ENCODE results near the gene TIMP4.

The TIMP4 gene

GRCh38 chr3:12185172-12185710, 26.5 kb upstream of the TIMP4 start:
- DNase-seq (ENCODE audit: low spot score) = no peak

DNA sequence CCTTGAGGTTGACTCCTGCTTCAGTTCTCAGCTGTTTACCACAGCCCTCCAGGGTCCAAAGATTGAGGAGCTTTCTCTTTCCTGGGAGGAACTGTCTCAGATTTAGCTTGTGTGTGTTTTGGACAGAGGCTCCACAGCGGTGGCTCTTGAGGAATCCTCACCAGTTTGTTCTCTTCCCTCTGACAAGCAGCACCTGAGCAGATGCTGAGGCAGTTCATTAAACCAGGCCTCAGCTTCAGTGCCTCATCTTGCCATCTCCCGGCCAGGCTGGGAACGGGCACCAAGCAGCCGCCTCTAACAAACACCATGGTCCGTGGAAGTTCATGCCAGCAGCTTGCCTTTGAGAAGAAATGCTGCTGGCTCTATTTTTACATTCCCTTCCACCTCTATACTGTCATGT, 25.8 kb upstream of the TIMP4 start:
- DNase-seq (ENCODE audit: low spot score) = no peak

DNA sequence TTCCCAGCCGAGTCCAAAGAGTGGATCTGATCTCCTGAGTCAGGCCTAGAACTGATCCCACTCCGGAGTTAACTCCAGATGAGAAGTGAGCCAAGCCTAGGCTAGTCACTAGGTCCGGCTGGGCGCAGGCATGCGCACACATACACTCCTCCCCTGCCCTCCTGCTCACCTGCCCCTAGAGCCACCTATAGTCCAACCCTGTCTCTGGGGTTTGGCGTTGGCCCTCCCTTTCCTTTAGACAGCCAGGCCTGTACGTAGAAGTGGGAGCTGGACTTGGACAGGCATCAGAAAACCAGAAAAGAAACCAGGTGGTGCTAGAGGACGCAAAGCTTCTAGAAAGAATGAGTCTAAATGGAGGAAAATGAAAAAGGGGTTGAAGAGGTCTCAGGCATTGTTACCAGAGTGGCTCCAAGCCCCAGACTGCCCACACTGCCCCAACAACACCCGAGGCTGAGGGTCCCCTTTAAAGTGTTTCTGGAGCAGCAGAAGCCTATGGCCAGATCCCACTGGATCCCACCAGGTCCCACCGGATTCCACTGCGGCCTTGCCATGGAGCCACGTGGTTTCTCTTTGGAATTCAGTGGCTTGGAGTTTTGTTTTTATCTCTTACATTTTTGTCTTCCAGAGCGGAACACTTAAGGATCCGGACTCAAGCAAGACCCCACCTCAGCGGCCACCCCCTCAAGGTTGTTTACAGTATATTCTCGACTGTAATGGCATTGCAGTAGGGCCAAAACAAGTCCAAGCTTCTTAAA, 24.2 kb upstream of the TIMP4 start:
- DNase-seq (ENCODE audit: low spot score) = no peak

- DNase-seq (ENCODE audit: low spot score) = no peak
Observed at GRCh38 chr3:12181806-12182205, 23.1 kb upstream of the TIMP4 start.

- no peak for DNase-seq (ENCODE audit: low spot score)
Observed at GRCh38 chr3:12181301-12181700, 22.6 kb upstream of the TIMP4 start.

GRCh38 chr3:12180631-12181030, 21.9 kb upstream of the TIMP4 start:
- no peak for DNase-seq (ENCODE audit: low spot score)

- DNase-seq (ENCODE audit: low spot score) = no peak
Observed at GRCh38 chr3:12180218-12180617, 21.5 kb upstream of the TIMP4 start.

DNA sequence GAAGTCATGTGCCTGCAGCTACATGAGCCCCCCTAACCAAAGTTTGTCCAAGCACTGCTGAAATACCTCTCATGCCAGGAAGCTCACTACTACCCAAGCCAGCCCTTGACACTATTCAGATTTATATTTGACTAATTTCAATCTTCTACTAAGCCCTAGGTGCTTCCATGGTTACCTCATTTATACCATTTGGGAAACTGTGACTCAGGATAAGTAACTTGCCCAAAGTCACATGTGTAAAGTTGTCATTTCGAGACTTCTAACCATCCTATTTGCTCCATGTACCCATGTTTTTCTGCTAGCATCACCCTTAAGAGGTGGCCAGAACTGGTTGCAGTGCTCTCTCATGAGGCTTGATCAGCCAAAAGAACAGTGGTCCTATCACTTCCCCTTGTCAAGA, 20.7 kb upstream of the TIMP4 start:
- DNase-seq (ENCODE audit: low spot score) = no peak

DNA sequence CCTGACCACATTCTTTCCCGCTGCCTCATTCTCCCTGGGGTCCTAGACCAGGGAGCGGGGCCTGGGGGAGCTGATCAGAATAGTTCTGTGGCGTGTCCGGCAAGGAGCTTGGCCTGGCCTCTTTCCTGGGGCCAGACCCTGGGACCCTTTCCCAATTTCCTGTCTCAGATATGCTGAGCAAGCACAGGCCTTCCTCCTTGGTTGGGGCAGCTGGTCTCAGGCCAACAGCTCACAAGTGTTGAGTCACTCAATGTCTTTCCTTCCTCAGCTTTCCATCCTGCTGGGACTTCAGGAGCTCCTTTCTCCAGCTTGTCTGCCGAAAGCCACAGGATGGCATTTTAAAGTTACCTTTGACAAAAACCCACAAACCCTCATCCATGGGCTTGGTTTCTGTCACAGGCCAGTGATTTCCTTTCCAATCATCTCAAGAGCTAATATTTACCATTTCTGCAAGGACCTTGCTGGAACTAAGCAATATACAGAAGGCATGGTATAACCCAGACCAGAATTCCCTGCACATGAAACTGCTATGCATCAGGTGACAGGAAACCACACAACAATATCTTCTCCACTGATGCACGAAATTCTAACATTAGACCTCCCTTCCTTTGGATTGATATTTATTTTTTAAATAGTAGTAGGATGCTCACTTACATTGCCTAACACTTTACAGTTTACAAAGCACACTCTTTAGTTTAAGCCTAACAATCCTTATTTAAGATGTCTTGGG, 19.5 kb upstream of the TIMP4 start:
- DNase-seq (ENCODE audit: low spot score) = no peak

GRCh38 chr3:12177126-12177525, 18.4 kb upstream of the TIMP4 start:
- no peak for DNase-seq (ENCODE audit: low spot score)

DNA sequence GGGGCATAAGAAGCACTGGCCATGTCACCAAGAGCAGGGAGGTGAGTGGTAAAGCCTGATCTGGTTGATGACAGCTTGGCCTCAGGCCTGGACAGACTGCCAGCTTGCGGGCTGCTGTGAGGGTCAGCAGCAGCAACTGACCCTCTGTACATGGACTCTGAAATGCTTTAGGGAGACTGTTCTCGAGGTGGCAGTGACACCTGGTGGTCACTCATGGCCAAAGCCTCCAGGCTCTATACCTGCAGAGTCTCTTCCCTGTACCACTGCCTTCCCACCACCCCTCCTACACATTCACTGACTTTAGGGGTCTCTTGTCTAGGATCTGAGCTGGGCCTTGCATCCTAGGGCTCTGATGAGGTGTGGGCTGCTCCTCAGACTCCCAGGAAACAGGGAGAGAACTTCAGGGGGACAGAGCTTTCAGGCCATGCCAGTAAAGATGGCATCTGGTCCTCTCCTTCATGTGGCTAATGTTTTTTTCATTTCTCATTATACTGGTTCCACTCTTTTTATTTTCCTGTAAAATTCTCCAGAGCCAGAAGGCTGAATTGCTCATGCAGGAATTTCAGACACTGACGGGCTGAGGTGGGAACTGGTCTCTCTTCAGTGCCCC, 17.2 kb upstream of the TIMP4 start:
- no peak for DNase-seq (ENCODE audit: low spot score)

GRCh38 chr3:12175137-12175593, 16.5 kb upstream of the TIMP4 start:
- no peak for DNase-seq (ENCODE audit: low spot score)

DNA sequence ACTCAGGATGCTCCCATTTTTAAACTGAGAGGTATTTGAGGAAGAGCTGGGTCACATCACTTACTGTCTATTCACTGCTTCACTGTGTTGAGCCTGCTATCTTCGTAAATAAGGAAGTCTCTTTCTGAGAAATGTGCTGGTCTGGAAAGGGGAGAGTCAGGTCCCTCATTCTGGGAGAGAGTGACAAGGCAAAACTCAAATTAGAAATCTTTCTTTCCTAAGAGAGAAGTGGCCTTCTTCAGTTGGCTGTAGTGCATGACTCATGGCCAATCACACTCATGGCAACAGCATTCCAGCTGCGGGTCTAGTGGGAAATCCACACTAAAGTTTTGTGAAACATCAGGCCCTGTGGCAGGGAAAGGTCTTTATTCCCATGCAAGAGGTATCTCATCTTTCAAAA, 11.5 kb upstream of the TIMP4 start:
- no peak for DNase-seq (ENCODE audit: low spot score)

GRCh38 chr3:12165909-12166308, 7.2 kb upstream of the TIMP4 start:
- no peak for DNase-seq (ENCODE audit: low spot score)

DNA sequence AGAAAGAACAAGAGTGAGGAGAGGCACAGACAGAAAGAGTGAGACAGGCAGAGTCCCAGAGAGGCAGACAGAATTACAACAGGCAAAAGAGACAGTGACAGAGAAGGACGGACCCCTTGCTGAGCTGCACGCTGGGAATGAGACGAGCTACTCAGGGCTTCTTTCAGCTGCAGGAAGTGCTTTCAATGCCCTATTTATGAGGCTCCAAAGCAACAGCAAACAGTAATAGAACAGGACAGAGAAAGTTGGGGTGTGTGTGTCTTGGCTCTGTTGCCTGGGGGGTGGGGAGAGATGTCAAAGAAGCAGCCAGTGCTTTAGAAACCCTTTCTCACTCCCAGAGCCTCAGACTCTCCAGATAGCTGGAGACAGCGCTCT, 502 bp upstream of the TIMP4 start:
- DNase-seq (ENCODE audit: low spot score) = no peak

GRCh38 chr3:12157026-12157425, 1.7 kb downstream of the TIMP4 start:
- DNase-seq (ENCODE audit: low spot score) = no peak

DNA sequence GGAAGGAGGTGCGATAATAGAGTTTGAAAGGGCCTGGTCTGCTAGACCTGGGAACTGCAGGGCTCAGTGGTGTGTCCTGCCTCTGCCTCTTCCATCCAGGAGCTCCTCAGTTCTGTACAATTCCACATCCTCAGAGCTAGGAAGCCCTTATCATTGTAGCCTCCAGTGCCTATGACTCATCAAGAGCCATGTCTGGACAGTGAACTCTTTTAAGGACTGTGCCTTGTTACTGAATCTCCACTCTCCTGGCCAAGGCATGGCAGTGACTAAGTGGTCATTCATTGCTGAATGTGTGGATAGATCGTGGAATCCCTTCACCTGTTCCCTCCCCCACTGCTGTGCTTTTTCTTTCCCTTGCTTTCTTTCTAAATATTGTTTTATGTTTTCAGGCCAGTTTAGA, 2.9 kb downstream of the TIMP4 start:
- no peak for DNase-seq (ENCODE audit: low spot score)

DNA sequence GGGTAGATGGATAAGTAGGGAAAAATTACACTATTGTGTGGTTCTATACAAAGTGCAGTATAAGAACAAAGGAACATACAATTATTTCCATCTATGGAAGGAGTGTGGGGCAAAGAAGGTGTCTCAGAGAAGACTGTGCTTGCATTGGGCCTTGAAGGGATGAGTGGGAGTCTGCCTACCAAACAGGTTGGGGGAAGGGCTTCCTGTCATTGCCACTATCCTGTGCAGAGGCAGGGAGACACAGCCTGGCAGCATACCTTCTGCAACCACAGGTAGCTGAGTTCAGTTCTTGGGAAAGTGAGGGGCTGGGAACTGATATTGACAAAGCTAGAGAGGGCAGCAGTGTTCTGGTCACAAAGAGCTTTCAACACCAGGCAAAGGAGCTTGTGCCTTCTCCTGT, 3.4 kb downstream of the TIMP4 start:
- DNase-seq (ENCODE audit: low spot score) = no peak

- DNase-seq (ENCODE audit: low spot score) = no peak
Observed at GRCh38 chr3:12154151-12154550, 4.6 kb downstream of the TIMP4 start.

DNA sequence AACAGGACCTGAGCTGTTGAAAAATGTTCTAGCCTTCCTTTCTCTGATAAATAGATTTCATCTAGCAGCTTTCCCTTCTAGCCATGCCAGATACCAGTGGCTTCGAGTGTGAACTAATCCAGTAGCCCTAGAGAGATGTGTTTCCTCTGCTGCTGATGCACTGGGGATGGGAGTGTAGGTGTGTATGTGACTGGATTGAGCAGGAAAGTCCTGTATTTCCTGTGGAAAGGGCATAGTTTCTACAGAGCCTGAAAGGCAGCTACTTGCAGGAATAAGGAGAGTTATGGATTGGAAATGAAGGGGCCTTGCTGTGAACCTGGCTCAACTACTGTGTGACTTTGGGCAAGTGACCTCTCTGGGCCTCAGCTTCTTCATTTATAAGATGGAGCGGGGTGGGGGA, 8.6 kb downstream of the TIMP4 start:
- no peak for DNase-seq (ENCODE audit: low spot score)

- no peak for DNase-seq (ENCODE audit: low spot score)
Observed at GRCh38 chr3:12149029-12149428, 9.7 kb downstream of the TIMP4 start.

- DNase-seq (ENCODE audit: low spot score) = no peak
Observed at GRCh38 chr3:12148183-12148940, 10.3 kb downstream of the TIMP4 start.
